Activated CD8-positive, alpha-beta memory T cell treated with anti-CD3 and anti-CD28 coated beads for 48 hours (primary cell): ENCODE results near the gene TCEAL4.
A peak's percentile ranks its signal among the peaks of the same experiment; 100 is the strongest.

Experiments used
- DNase-seq, 3 experiments: peaks; one replicate each; pipeline ENCODE4 v3.0.0-alpha.2; 2020; ENCODE audit warnings: low read depth in 2 of 3, low spot score in 2 of 3

Gene TCEAL4

GRCh38 chrX:103585411-103586313 lies at the start of gene TCEAL4:
TSS of gene TCEAL4 (plus strand) at chrX:103585515. CDS start at chrX:103586676, 1,161 bp downstream.
- DNase-seq: peak in 1 of 3 experiments; percentile 9

DNA sequence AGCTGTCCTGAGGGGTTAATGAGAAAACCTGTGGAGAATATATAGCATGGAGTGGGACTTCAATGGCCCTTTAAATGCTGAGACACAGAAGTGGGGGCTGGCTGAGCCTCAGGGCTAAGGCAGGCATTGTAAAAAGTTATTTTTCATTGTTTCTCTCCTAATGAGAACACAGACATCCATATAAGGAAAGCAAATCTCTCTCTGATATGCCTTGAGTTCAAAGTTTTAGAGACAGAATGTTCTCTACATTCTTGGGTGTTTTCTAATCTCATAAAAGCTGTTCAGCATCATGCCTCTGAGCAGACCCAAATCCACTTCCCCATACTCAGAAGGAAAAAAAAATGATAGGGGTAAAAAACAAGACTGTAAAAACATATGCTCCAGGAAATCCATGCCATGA lies 49.2 kb upstream of the TCEAL4 start:
- no peak for DNase-seq

DNA sequence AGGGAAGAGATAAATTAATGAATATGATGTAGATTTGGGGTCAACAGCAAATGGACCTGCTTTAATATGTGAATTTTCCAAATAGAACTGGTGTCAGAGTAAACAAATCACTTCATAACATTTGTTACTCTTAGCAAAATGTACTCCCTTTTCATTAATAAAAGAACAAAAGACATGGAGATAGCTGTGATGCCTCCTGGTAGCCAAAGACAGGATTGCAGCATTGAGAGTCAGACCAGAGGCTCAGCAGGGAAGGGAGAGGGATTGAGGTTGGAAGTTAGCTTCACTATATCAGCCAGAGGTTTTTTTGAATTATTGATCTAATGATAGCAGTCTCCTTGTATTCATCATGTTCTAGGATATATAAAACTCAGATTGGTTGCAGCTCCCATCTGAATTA lies 48.6 kb upstream of the TCEAL4 start:
- no peak for DNase-seq

GRCh38 chrX:103537871-103538387 lies 47.4 kb upstream of the TCEAL4 start:
- DNase-seq: no peak

DNA sequence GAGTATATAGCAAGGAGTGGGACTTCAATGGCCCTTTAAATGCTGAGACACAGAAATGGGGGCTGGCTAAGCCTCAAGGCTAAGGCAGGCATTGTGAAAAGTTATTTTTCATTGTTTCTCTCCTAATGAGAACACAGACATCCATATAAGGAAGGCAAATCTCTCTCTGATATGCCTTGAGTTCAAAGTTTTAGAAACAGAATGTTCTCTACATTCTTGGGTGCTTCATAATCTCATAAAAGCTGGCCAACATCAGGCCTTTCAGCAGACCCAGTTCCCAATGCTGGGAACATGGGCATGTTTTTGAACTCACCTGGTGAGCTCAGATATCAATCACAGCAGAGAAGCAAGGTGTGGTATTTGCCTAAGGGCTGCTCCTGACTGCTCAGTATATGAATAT lies 46.6 kb upstream of the TCEAL4 start:
- no peak for DNase-seq

GRCh38 chrX:103539695-103540094 lies 45.6 kb upstream of the TCEAL4 start:
- DNase-seq: no peak

GRCh38 chrX:103540145-103540544 lies 45.2 kb upstream of the TCEAL4 start:
- DNase-seq: no peak

DNA sequence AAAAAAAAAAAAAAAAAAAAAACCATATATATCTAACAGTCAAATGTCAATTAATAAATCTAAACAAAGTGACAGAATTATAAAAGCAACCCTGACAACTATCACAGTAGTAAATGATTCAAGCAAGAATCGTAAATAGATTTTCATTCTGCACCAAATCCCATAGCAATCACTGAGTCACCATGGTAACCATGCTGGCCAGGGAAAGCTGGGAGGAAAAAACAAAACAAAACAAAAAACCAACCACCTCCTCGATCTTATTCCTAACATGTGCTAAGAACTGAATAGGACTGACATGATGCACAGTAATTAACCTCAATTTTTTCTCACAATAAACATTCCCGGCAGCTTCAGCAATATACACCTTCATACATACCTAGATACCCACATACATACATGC lies 35.4 kb upstream of the TCEAL4 start:
- no peak for DNase-seq

DNA sequence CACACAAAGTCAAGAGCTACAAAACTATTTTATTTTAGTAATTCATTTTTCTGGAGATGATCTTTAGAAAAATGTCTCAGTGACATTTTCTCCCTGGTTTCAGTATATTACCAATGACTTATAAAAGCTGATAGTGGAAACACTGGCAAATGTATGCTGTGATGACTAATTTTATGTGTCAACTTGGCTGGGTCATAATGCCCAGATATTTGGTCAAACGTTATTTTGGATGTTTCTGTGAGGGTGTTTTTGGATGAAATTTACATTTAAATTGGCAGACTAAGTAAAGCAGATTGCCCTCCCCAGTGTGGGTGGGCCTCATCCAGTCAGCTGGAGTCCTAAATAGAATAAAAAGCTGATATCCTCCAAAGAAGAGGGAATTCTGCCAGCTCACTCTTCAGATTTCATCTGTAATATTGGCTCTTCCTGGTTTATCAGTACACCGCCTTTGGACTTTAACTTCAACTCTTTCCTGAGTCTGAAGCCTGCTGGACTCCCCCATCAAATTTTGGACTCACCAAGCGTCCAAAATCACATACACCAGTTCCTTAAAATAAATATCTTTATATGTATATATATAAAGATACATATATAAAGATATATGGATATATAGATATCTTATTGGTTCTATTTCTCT lies 34.8 kb upstream of the TCEAL4 start:
- no peak for DNase-seq

DNA sequence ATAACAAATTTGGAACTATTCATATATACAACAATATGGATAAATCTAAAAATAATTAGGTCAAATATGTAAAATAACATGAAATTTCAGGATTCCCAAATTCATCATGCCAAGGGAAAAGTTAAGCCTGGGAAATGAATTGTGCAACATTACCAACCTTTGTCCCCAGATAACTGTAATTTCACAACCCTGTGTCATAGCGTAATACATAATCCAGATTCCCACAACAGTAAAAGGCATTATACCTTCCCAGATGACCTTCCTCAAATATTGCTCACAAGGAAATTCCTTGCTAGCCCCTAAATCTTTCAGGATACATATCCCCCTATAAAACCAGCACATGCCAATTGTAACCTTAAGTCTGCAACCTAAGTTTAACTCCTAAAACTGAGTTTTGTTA lies 33.1 kb upstream of the TCEAL4 start:
- no peak for DNase-seq

GRCh38 chrX:103554687-103555424 lies 30.5 kb upstream of the TCEAL4 start:
- DNase-seq: peak; percentile 2 to 22 (median 12)

DNA sequence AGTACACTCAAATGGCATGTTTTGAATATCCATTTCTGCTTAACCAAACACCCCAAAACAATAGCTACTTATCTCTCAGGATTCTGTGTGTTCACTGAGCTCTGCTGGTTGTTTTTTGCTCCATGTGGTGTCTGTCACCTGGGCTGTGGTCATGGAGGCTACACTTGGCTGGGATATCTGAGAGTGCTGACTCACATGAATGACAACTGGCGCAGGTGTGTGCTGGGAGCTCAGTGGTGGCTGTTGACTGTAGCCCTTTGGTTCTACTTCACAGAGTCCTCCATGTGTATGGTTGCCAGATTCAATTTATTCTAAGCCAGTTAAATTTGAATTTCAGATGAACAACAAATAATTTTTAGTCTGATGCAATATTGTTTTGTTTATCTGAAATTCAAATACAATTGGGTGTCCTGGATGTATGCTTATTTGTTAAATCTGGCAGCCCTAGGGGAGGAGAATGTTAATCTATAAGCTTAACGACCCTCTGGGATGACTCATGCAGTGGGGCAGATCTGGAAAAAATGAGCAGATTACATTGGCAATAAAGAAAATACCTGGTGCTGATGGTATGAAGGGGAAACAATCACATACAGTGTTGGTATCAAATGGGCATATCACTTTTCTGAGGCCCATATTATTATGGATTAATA lies 28.2 kb upstream of the TCEAL4 start:
- no peak for DNase-seq

DNA sequence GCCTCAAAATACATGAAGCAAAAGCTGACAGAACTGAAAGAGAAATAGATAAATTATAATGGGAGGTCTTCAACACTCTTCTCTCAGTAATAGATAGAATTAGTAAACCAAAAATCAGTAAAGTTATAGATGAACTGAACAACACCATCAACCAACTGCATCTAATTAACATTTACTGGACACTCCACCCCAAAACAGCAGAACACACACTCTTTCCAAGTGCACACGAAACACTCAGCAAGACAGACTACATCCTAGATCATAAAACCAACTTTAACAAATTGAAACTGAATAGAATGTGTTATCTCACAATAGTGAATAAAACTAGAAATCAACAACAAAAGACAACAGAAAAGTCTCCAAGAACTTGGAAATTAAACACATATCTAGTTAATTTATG lies 25.1 kb upstream of the TCEAL4 start:
- DNase-seq: no peak

GRCh38 chrX:103562801-103563200 lies 22.5 kb upstream of the TCEAL4 start:
- DNase-seq: no peak

DNA sequence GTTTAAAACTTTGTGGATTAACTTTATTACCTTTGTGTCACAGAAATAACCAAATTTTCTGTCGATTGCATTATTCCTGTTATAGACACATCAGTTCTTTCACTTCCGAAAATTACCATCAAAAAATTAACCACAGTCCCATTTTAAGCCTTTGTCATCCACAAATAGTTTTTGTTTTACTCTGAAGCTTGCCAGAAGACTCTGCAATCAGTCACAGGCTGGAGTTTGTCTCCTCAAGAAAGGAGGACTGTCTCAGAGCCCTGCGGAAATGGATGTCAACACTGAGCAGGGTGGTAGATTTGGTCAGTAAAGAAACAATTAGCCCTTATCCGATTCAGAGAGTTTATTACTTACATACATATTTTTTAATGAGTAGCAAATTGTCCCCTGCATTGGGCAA lies 20.1 kb upstream of the TCEAL4 start:
- DNase-seq: no peak

GRCh38 chrX:103565752-103566151 lies 19.6 kb upstream of the TCEAL4 start:
- DNase-seq: no peak

DNA sequence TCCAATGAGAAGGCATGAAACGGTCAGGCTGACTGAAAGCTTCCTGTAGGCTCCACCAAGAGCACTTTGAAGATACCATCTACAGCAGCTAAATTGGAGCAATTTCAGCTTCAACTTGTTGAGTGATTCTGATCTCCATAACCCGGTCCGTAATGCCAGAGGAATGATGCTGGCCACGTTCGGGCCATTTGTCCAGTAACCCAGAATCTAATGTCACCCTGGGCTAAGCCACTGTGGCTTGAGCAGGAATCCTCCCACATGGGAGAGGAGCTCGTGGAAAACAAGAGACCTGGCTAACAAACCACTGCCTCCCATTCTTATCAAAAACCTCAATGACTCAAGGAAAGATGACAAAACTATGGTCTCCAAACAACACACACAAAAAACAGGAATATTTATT lies 14.2 kb upstream of the TCEAL4 start:
- DNase-seq: no peak

GRCh38 chrX:103571726-103572125 lies 13.6 kb upstream of the TCEAL4 start:
- DNase-seq: no peak

- no peak for DNase-seq
Measured at GRCh38 chrX:103573202-103573601, 12.1 kb upstream of the TCEAL4 start.

GRCh38 chrX:103584596-103584995 lies 719 bp upstream of the TCEAL4 start:
- no peak for DNase-seq

- DNase-seq: no peak
Measured at GRCh38 chrX:103586314-103586646, 965 bp downstream of the TCEAL4 start.
